LNCaP clone FGC (cell line): ENCODE results near the gene FAM184B.
A peak's percentile ranks its signal among the peaks of the same experiment; 100 is the strongest.

Experiments
- DNase-seq: peaks from one replicate; pipeline ENCODE4 v3.0.0-alpha.2; 2011; ENCODE audit warnings: low read depth
- H3K4me3 ChIP-seq: 2 replicates; pipeline ENCODE4 v1.5.1; 2011; ENCODE audit warnings: mild to moderate bottlenecking, low read depth, low read length, control low read depth
- CTCF ChIP-seq: IDR thresholded peaks from 2 replicates; pipeline ENCODE4 v1.5.1; 2012; ENCODE audit warnings: mild to moderate bottlenecking; ENCODE audit not compliant: control insufficient read depth, insufficient read depth; ENCODE audit errors: extremely low read depth

FAM184B gene

DNA sequence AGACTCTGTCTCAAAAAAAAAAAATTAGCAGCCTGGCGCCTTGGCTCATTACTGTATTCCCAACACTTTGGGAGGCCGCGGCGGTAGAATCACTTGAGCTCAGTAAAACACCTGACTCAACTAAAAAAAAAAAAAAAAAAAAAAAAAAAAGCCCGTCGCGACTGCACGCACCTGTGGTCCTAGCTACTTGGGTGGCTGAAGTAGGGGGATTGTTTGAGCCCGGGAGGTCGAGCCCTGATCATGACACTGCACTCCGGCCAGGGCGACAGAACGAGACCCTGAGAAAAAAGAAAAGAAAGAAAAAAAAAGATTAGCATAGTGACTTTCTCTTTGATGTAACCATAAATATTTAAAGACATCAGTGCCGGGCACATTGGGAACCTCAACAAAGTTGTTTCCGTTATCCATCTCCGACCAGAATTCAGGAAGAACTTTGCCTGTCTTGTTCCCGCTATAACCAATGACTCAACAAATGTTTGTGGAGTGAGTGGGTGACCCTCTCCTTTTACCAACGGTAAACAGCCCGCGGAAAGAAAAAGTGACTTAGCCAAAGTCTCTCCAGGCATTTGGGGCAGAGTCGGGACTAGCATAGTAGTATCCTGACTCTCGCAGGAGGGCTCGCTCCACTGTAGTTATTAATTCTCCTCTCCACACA is 167.5 kb downstream of the FAM184B start:
- TF ChIP-seq CTCF = no peak
- no peak for DNase-seq
- H3K4me3 ChIP-seq = peak overlapping the region; percentile 94

DNA sequence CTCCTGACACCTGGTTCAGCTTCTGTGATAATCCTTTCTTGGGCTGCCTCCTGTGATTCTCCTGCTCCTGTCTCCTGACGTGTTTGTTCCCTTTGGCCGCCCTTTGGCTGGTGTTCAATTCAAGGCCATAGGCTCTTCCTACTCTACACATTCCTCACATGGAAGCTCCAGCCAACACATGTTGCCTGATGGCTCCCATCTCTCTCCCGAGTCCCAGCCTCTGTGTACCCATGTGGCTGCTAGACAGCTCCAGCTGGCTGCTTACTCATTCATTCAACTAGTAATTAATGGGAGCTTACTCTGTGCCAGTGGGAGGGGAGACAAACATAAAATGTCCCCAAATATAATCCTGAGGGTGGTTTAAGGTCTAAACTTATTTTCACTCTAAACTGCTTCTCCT is 176.2 kb downstream of the FAM184B start:
- TF ChIP-seq CTCF = no peak
- H3K4me3 ChIP-seq = no peak overlapping the region
- no peak for DNase-seq

GRCh38 chr4:17599826-17600225 is 181.6 kb downstream of the FAM184B start:
- no peak for DNase-seq
- TF ChIP-seq CTCF = no peak
- no peak overlapping the region for H3K4me3 ChIP-seq

GRCh38 chr4:17597517-17597916 is 183.9 kb downstream of the FAM184B start:
- no peak overlapping the region for H3K4me3 ChIP-seq
- peak; percentile 88 for TF ChIP-seq CTCF
- no peak for DNase-seq

DNA sequence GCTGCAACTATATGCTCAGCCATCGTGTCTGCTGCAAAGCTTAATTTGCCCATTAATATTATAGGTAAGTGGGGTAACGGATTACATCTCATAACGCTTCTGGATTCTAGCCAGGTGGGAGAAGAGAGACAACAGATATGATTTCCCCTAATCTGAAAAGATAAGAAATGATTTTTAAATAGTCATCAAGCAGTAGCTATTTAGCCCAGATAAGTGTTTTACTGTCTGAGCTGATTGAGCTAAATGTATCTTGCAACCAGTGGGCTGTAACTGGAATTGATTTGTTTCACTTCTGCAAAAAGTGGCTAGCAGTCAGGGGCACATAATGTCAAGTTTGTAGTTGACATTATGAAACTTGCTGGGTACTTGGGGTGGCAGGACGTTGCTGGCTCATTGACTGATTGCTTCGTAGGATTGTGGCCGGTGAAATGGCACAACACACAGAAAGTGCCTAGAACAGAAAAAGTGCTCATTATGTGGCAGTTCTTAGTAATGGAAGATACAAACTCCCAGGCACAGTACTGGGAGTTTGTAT is 185.9 kb downstream of the FAM184B start:
- TF ChIP-seq CTCF = no peak
- no peak overlapping the region for H3K4me3 ChIP-seq
- DNase-seq = no peak

GRCh38 chr4:17589355-17589754 is 192.1 kb downstream of the FAM184B start:
- no peak overlapping the region for H3K4me3 ChIP-seq
- DNase-seq = no peak
- TF ChIP-seq CTCF = no peak

GRCh38 chr4:17587094-17587822 is 194.2 kb downstream of the FAM184B start:
- DNase-seq = no peak
- no peak for TF ChIP-seq CTCF
- H3K4me3 ChIP-seq = no peak overlapping the region
